Small intestine (tissue), 7 donors: ENCODE results near the gene OTUD7B. TPM values are rescaled to one million over a fixed set of nuclear protein-coding genes. Genes with fewer than 3 reads are reported as not detected.
A peak's percentile ranks its signal among the peaks of the same experiment; 100 is the strongest.
"Not testable (repeated sequence)": the region's sequence is repeated elsewhere in the genome, so short reads cannot be mapped to it uniquely, and the experiment has no call there.

Experiments used
- DNase-seq, 2 donors: peaks; one replicate each; pipeline versions ENCODE4 v3.0.0 to v3.0.0-alpha.2; 2013
- FAIRE-seq: peaks from 2 replicates; lab custom pipeline; 2012; peaks lifted over from hg19 to GRCh38; lab: Jason Lieb, UNC
- H3K27ac ChIP-seq, 3 donors: one replicate each; pipeline ENCODE4 v1.5.1; 2013; ENCODE audit warnings: low read length in 2 of 3, mild to moderate bottlenecking in 2 of 3, control low read depth in 1 of 3, inconsistent platforms in 1 of 3, low read depth in 1 of 3, moderate library complexity in 1 of 3
- H3K27me3 ChIP-seq, 3 donors: one replicate each; pipeline ENCODE4 v1.6.1; 2013; ENCODE audit warnings: low read length in 3 of 3, inconsistent platforms in 1 of 3; ENCODE audit not compliant: control insufficient read depth in 3 of 3, insufficient read depth in 3 of 3
- H3K36me3 ChIP-seq, 3 donors: one replicate each; pipeline ENCODE4 v1.6.1; 2013; ENCODE audit warnings: low read length in 3 of 3, inconsistent platforms in 1 of 3, low read depth in 1 of 3, mild to moderate bottlenecking in 1 of 3, moderate library complexity in 1 of 3; ENCODE audit not compliant: control insufficient read depth in 3 of 3, insufficient read depth in 2 of 3
- H3K4me1 ChIP-seq, 3 donors: one replicate each; pipeline ENCODE4 v1.6.1; 2013; ENCODE audit warnings: low read length in 2 of 3, inconsistent platforms in 1 of 3, low read depth in 1 of 3, mild to moderate bottlenecking in 1 of 3, moderate library complexity in 1 of 3; ENCODE audit not compliant: control insufficient read depth in 3 of 3, insufficient read depth in 2 of 3
- H3K4me3 ChIP-seq, 3 donors: one replicate each; pipeline ENCODE4 v1.5.1; 2013; ENCODE audit warnings: low read length in 3 of 3, control low read depth in 1 of 3, inconsistent platforms in 1 of 3, low read depth in 1 of 3, mild to moderate bottlenecking in 1 of 3, moderate library complexity in 1 of 3
- H3K9me3 ChIP-seq, 2 donors: one replicate each; pipeline ENCODE4 v1.6.1; 2013; ENCODE audit warnings: low read depth in 1 of 2, low read length in 1 of 2; ENCODE audit not compliant: control insufficient read depth in 2 of 2, insufficient read depth in 1 of 2
- WGBS, 3 donors: extraction: QIAGEN DNeasy Blood & Tissue Kit; methylation state at CpG; one replicate each; pipeline ENCODE4 v1.1.7; 2013; 5-methylcytosine and 5-hydroxymethylcytosine counted together
- polyA plus RNA-seq, 4 donors: library from polyadenylated mRNA; stranded (reverse) in 3 of 4; unstranded in 1 of 4; fragments of 200-250 nt in 3 of 4; fragments of 120-200 nt in 1 of 4; gene quantifications; one replicate each; pipeline versions ENCODE4 v1.2.1 to v1.2.3, GENCODE V29; 2013
- donor health status: healthy with polysubstance abuse.
- donor health status: control.
- donor health status: control.
- donor health status: Bipolar disorder and iron deficiency.
- donor health status: healthy.

Gene OTUD7B
- polyA plus RNA-seq, 4 donors: 5.1 to 16.8 (median 6.2) TPM

GRCh38 chr1:149962039-149962647, 48.4 kb downstream of the OTUD7B start:
- Histone ChIP-seq H3K9me3 (peaks cover 0 to 13% of the 10 kb centered on the region in 2 donors), H3K36me3 (peaks cover 10 to 48% (median 22%) of the 10 kb centered on the region in 3 donors), H3K27ac (peak overlapping the region in 2 of 3 donors; percentile 57 to 66), H3K4me3 (no peak overlapping the region), H3K4me1 (no peaks in the 10 kb centered on the region), H3K27me3 (no peaks in the 10 kb centered on the region)
- FAIRE-seq: no peak
- WGBS, 3 donors: 14 to 19% (median 17%) methylated on average over 3 of the region's 3 CpGs
- DNase-seq: peak; percentile 86 to 87

DNA sequence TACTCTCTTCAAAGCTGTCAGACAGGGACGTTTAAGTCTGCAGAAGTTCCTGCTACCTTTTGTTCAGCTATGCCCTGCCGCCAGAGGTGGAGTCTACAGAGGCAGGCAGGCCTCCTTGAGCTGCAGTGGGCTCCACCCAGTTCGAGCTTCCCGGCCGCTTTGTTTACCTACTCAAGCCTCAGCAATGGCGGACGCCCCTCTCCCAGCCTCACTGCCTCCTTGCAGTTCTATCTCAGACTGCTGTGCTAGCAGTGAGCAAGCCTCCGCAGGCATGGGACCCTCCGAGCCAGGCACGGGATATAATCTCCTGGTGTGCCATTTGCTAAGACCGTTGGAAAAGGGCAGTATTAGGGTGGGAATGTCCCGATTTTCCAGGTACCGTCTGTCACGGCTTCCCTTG, 53.0 kb downstream of the OTUD7B start:
- FAIRE-seq, H3K4me1 ChIP-seq, H3K27ac ChIP-seq, DNase-seq, H3K4me3 ChIP-seq, H3K27me3 ChIP-seq: not testable (repeated sequence)
- Histone ChIP-seq H3K9me3 (peaks cover 0 to 13% of the 10 kb centered on the region in 2 donors), H3K36me3 (peaks cover 0 to 29% (median 15%) of the 10 kb centered on the region in 3 donors)
- WGBS, 3 donors: 95 to 99% (median 97%) methylated on average over 11 to 14 of the region's 14 CpGs

DNA sequence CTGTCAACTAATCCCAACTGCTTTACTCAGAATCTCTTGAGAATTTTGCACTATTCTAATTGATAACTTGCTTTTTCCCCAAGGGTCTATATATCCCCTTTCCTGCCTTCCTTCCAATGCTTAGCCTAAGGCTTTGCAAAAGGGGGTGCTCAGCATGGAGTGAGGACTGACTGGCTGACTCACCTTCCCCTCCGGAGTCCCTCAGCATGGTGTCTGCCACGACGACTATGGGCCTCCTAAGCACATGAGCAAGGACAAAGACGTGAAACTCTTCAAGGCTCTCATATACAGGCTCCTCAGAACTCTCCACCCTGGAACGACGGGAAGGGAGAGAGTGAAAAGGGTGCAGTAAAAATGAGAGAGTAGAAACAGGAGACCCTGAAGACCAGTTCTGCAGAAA, 60.6 kb downstream of the OTUD7B start:
- peaks cover 12 to 39% (median 19%) of the 10 kb centered on the region in 3 donors for H3K36me3 ChIP-seq
- H3K4me1 ChIP-seq: no peaks in the 10 kb centered on the region
- no peaks in the 10 kb centered on the region for H3K9me3 ChIP-seq
- 85 to 90% (median 87%) methylated on average over 6 of the region's 6 CpGs for WGBS, 3 donors
- H3K27ac ChIP-seq: no peak overlapping the region
- DNase-seq (no peak), FAIRE-seq (no peak)
- no peak overlapping the region for H3K4me3 ChIP-seq
- H3K27me3 ChIP-seq: no peaks in the 10 kb centered on the region

- H3K27ac ChIP-seq: no peak overlapping the region
- no peak overlapping the region for H3K4me3 ChIP-seq
- no peaks in the 10 kb centered on the region for H3K27me3 ChIP-seq
- H3K9me3 ChIP-seq: no peaks in the 10 kb centered on the region
- peaks cover 0 to 8% (median 2%) of the 10 kb centered on the region in 3 donors for H3K4me1 ChIP-seq
- FAIRE-seq (no peak), DNase-seq (no peak)
- WGBS, 3 donors: 91 to 94% (median 92%) methylated on average over 4 of the region's 4 CpGs
- H3K36me3 ChIP-seq: peaks cover 18 to 55% (median 21%) of the 10 kb centered on the region in 3 donors
These were observed 65.3 kb downstream of the OTUD7B start for GRCh38 chr1:149945206-149945605.

GRCh38 chr1:149942885-149943284, 67.6 kb downstream of the OTUD7B start:
- peaks cover 2 to 27% (median 2%) of the 10 kb centered on the region in 3 donors for H3K4me1 ChIP-seq
- no peaks in the 10 kb centered on the region for H3K27me3 ChIP-seq
- no peaks in the 10 kb centered on the region for H3K9me3 ChIP-seq
- H3K4me3 ChIP-seq: no peak overlapping the region
- H3K27ac ChIP-seq: peak overlapping the region in 2 of 3 donors; percentile 27 to 42
- H3K36me3 ChIP-seq: peaks cover 7 to 37% (median 16%) of the 10 kb centered on the region in 3 donors
- 30 to 46% (median 39%) methylated on average over 3 of the region's 3 CpGs for WGBS, 3 donors
- peak in 1 of 2 donors; percentile 34 for DNase-seq
- no peak for FAIRE-seq

DNA sequence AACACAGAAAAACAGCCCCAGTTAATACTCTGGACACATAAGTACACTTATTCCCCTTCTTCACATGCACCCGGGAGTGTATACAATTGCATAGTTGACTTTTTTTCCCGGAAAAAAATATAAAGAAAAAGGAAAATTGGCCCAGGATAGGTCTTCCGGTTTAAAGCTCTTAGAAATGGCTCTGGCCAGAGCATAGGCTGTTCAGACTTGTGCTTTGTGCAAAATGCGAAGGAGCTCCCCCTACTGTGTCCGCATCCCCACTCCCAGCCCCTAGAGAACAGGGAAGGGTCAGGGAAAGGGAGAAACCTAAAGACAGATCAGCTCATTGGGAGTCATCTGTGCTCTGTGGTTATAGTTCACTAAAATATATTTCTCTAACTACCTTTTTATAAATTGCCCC, 68.3 kb downstream of the OTUD7B start:
- DNase-seq (peak in 1 of 2 donors; percentile 63), FAIRE-seq (no peak)
- 34 to 68% (median 61%) methylated on average over 5 of the region's 5 CpGs for WGBS, 3 donors
- H3K27ac ChIP-seq: peak overlapping the region in 1 of 3 donors; percentile 47
- peaks cover 2 to 34% (median 6%) of the 10 kb centered on the region in 3 donors for H3K4me1 ChIP-seq
- no peaks in the 10 kb centered on the region for H3K27me3 ChIP-seq
- peak overlapping the region in 1 of 3 donors; percentile 7 for H3K4me3 ChIP-seq
- peaks cover 4 to 34% (median 13%) of the 10 kb centered on the region in 3 donors for H3K36me3 ChIP-seq
- H3K9me3 ChIP-seq: no peaks in the 10 kb centered on the region

DNA sequence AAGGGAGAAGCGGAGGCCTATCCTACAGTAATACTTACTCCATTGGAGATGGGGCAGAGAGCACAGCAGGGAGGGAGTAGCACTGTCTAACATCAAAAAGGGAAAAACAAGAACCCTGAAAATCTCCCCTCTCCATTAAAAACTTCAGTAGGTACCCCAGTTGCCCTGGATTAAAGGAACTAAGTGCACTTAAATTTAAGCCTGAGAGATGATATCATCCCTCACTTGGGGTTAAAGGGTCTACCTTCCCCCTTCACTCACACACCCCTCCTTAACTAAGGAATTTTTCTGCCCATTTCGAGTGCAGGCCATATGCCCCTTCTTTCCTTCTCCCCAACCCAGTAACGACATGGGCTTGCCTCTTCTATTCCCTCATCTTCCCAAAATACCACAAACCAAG, 70.1 kb downstream of the OTUD7B start:
- Histone ChIP-seq H3K4me3 (no peak overlapping the region), H3K27ac (peak overlapping the region in 2 of 3 donors; percentile 71 to 93), H3K27me3 (no peaks in the 10 kb centered on the region), H3K9me3 (no peaks in the 10 kb centered on the region), H3K36me3 (peaks cover 4 to 20% (median 11%) of the 10 kb centered on the region in 3 donors), H3K4me1 (peaks cover 2 to 43% (median 9%) of the 10 kb centered on the region in 3 donors)
- no peak for FAIRE-seq
- no peak for DNase-seq
- WGBS, 3 donors: 89 to 96% (median 91%) methylated on average over 3 of the region's 3 CpGs

DNA sequence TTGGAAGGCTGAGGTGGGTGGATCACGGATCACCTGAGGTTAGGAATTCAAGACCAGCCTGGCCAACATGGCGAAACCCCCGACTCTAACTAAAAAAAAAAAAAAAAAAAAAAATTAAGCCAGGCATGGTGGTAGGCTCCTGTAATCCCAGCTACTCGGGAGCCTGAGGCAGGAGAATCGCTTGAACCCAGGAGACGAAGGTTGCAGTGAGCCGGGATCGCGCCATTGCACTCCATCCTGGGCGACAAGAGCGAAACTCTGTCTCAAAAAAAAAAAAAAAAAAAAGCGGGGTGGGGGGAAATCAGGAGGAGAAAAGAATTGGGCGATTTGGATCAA, 71.9 kb downstream of the OTUD7B start:
- not testable (repeated sequence) for H3K27me3 ChIP-seq, FAIRE-seq, H3K9me3 ChIP-seq, DNase-seq
- peak overlapping the region; percentile 75 to 93 (median 91) for H3K27ac ChIP-seq
- H3K36me3 ChIP-seq: peaks cover 0 to 20% (median 5%) of the 10 kb centered on the region in 3 donors
- peak overlapping the region in 2 of 3 donors; percentile 6 to 27 for H3K4me3 ChIP-seq
- peaks cover 6 to 53% (median 9%) of the 10 kb centered on the region in 3 donors for H3K4me1 ChIP-seq
- 6 to 49% (median 31%) methylated on average over 12 to 13 of the region's 13 CpGs for WGBS, 3 donors
